ENCODE measurements around the gene TPRG1. TPM values are rescaled to one million over a fixed set of nuclear protein-coding genes. Genes with fewer than 3 reads are reported as not detected.
A peak's percentile ranks its signal among the peaks of the same experiment; 100 is the strongest.

Gene TPRG1
- total RNA-seq, 2 donors from 2014 or later: 1.7 to 4.7 TPM

- TF ChIP-seq POLR2A (IDR thresholded peaks at IDR 0.05) (no peak), POLR2AphosphoS5 (IDR thresholded peaks at IDR 0.05) (peak; percentile 51)
- TF ChIP-seq, protein P1, sequence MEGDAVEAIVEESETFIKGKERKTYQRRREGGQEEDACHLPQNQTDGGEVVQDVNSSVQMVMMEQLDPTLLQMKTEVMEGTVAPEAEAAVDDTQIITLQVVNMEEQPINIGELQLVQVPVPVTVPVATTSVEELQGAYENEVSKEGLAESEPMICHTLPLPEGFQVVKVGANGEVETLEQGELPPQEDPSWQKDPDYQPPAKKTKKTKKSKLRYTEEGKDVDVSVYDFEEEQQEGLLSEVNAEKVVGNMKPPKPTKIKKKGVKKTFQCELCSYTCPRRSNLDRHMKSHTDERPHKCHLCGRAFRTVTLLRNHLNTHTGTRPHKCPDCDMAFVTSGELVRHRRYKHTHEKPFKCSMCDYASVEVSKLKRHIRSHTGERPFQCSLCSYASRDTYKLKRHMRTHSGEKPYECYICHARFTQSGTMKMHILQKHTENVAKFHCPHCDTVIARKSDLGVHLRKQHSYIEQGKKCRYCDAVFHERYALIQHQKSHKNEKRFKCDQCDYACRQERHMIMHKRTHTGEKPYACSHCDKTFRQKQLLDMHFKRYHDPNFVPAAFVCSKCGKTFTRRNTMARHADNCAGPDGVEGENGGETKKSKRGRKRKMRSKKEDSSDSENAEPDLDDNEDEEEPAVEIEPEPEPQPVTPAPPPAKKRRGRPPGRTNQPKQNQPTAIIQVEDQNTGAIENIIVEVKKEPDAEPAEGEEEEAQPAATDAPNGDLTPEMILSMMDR (IDR thresholded peaks at IDR 0.05): no peak
- no peak overlapping the region for H3K4me3 ChIP-seq
- no peaks in the 10 kb centered on the region for H3K27me3 ChIP-seq (replicated peaks; ENCODE audit: insufficient read depth)
- 26% methylated on average over 10 of the region's 10 CpGs for WGBS
- no peaks in the 10 kb centered on the region for H3K9me3 ChIP-seq
- DNase-seq (ENCODE audit: low spot score): peak; percentile 88
- H3K27ac ChIP-seq: peak overlapping the region; percentile 49 to 64
- no peaks in the 10 kb centered on the region for H3K4me1 ChIP-seq (replicated peaks)
- intact Hi-C loops (cut with DNase I): no loop called here
- H3K36me3 ChIP-seq: no peaks in the 10 kb centered on the region
These were observed 132.9 kb downstream of the TPRG1 start for GRCh38 chr3:189304465-189305351.

DNA sequence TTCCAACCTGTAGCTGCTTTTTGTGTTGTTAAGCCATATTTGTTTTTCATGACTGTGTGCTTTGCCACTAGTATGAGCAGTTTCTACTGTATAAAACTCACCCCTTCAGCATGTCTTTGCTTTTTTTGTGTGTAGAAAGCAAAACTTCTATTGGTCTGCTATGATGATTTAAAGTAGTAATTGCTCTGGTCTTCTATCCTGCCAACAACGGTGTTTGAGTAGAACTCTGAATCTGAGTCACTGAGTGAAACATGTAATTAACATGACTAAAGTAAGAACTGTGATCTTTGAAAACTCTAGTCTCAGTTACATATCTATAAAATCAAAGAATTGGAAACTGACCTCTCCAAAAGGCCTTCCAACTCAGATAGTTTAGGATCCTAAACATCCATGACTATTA lies 133.6 kb downstream of the TPRG1 start:
- WGBS: 33% methylated on average over 1 of the region's 1 CpG
- TF ChIP-seq POLR2AphosphoS5 (IDR thresholded peaks at IDR 0.05) (no peak), POLR2A (IDR thresholded peaks at IDR 0.05) (no peak)
- TF ChIP-seq, protein P1 (IDR thresholded peaks at IDR 0.05): no peak
- Histone ChIP-seq H3K9me3 (no peaks in the 10 kb centered on the region), H3K4me3 (no peak overlapping the region), H3K4me1 (replicated peaks) (no peaks in the 10 kb centered on the region), H3K27ac (peak overlapping the region; percentile 49 to 64), H3K27me3 (replicated peaks; ENCODE audit: insufficient read depth) (no peaks in the 10 kb centered on the region), H3K36me3 (no peaks in the 10 kb centered on the region)
- no peak for DNase-seq (ENCODE audit: low spot score)
- intact Hi-C loops (cut with DNase I): no loop called here

DNA sequence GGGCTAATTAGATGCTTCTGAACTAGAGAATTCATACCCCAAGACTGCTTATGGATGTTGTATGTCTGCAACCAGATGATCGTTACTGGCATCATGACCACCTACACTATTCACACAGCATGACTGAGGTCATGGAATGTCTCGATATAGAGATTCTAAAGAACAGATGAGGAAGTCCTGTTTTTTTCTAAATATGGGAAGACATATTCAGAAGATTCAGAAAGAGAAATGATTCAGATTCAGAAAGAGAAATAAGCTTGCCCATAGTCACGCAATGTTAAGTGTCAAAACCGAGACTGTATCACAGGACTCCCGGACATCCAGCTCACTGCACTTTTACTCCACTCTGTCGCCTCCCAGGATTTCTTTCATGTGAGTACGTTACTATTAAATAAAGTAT lies 136.2 kb downstream of the TPRG1 start:
- Histone ChIP-seq H3K27me3 (replicated peaks; ENCODE audit: insufficient read depth) (no peaks in the 10 kb centered on the region), H3K36me3 (no peaks in the 10 kb centered on the region), H3K9me3 (no peaks in the 10 kb centered on the region), H3K4me1 (replicated peaks) (no peaks in the 10 kb centered on the region), H3K27ac (no peak overlapping the region), H3K4me3 (no peak overlapping the region)
- 80% methylated on average over 7 of the region's 7 CpGs for WGBS
- intact Hi-C loops (cut with DNase I): no loop called here
- DNase-seq (ENCODE audit: low spot score): no peak
- TF ChIP-seq POLR2A (IDR thresholded peaks at IDR 0.05): no peak
- no peak for TF ChIP-seq POLR2AphosphoS5 (IDR thresholded peaks at IDR 0.05)
- TF ChIP-seq, protein P1 (IDR thresholded peaks at IDR 0.05): no peak

DNA sequence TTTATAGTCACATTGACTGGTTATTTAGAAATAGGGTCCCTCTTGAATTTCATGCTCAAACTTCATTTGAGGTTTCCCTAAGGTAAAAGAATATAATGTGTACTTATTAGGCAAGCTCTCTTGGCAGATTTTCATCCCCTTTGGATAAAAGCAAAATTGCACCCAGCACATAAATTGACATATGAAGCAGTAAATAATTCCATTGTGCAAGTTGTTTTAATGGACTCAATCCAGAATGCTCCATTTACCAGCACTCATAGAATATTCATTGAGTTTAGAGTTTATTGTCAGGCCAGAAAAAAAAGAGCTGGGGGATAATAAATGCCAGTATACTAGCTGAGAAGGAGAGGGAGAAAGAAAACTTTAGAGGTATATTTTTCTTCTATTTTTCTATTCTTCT lies 136.8 kb downstream of the TPRG1 start:
- Histone ChIP-seq H3K4me1 (replicated peaks) (no peaks in the 10 kb centered on the region), H3K27me3 (replicated peaks; ENCODE audit: insufficient read depth) (no peaks in the 10 kb centered on the region), H3K9me3 (no peaks in the 10 kb centered on the region), H3K36me3 (no peaks in the 10 kb centered on the region), H3K4me3 (no peak overlapping the region), H3K27ac (no peak overlapping the region)
- DNase-seq (ENCODE audit: low spot score): peak; percentile 27
- intact Hi-C loops (cut with DNase I): no loop called here
- TF ChIP-seq POLR2AphosphoS5 (IDR thresholded peaks at IDR 0.05) (peak; percentile 62), POLR2A (IDR thresholded peaks at IDR 0.05) (no peak)
- TF ChIP-seq, protein P1 (IDR thresholded peaks at IDR 0.05): peak in 1 of 4 experiments; percentile 17

Measured in prostate gland (tissue), 2 donors.